Activated naive CD8-positive, alpha-beta T cell treated with anti-CD3 and anti-CD28 coated beads, Interleukin-2, amount 10 ng/mL, durations not matched to agents 7 days and 5 days (primary cell): ENCODE results near the gene PSIP1. TPM values are rescaled to one million over a fixed set of nuclear protein-coding genes. Genes with fewer than 3 reads are reported as not detected.
"Not testable (repeated sequence)": the region's sequence is repeated elsewhere in the genome, so short reads cannot be mapped to it uniquely, and the experiment has no call there.

Source experiments
- ATAC-seq: fragments of 150-1000 bp; cut with Tn5 transposase; one replicate; pipeline ENCODE4 v1.10.0; 2021; ENCODE audit warnings: low read depth, moderate library complexity
- POLR2A ChIA-PET: fragments of 350-600 bp; sonication (Branson Sonifier 250); formaldehyde crosslinking; loops from one replicate; lab custom pipeline; 2021; ENCODE audit warnings: antibody characterized with exemption; lab: Charles Lee
- DNase-seq: peaks from one replicate; pipeline ENCODE4 v3.0.0; 2021
- H3K27ac Mint-ChIP-seq: one replicate; pipeline ENCODE4 v1.8.0; 2022; ENCODE audit warnings: mild to moderate bottlenecking, mixed read lengths
- H3K27me3 Mint-ChIP-seq: one replicate; pipeline ENCODE4 v1.8.0; 2022; ENCODE audit warnings: mild to moderate bottlenecking, moderate library complexity, mixed read lengths
- H3K36me3 Mint-ChIP-seq: one replicate; pipeline ENCODE4 v1.8.0; 2021; ENCODE audit warnings: mild to moderate bottlenecking, mixed read lengths
- H3K4me1 Mint-ChIP-seq: one replicate; pipeline ENCODE4 v1.8.0; 2021; ENCODE audit warnings: mixed read lengths
- H3K4me3 Mint-ChIP-seq: one replicate; pipeline ENCODE4 v1.8.0; 2022; ENCODE audit warnings: mild to moderate bottlenecking, moderate library complexity, mixed read lengths
- H3K9me3 Mint-ChIP-seq: one replicate; pipeline ENCODE4 v1.8.0; 2021; ENCODE audit warnings: mixed read lengths
- total RNA-seq, 2 experiments: library from RNA; stranded (reverse); gene quantifications; one replicate each; pipeline ENCODE4 v1.2.3, GENCODE V29; 2021

PSIP1 gene
- total RNA-seq, 2 experiments from 2014 or later = 159 to 160 TPM

- DNase-seq = no peak
- H3K4me1 Mint-ChIP-seq = peaks cover 3% of the 10 kb centered on the region
- H3K27ac Mint-ChIP-seq = no peak overlapping the region
- H3K4me3 Mint-ChIP-seq = no peak overlapping the region
- H3K9me3 Mint-ChIP-seq = peaks cover 3% of the 10 kb centered on the region
- ATAC-seq = no peak
- peaks cover 61% of the 10 kb centered on the region for H3K36me3 Mint-ChIP-seq
- POLR2A ChIA-PET = no interaction called here
- no peaks in the 10 kb centered on the region for H3K27me3 Mint-ChIP-seq
Measured at GRCh38 chr9:15444141-15444540, 66.6 kb downstream of the PSIP1 start.

GRCh38 chr9:15442264-15442663 lies 68.5 kb downstream of the PSIP1 start:
- ATAC-seq, DNase-seq, H3K27me3 Mint-ChIP-seq, POLR2A ChIA-PET, H3K9me3 Mint-ChIP-seq, H3K27ac Mint-ChIP-seq, H3K4me3 Mint-ChIP-seq, H3K4me1 Mint-ChIP-seq: not testable (repeated sequence)
- peaks cover 59% of the 10 kb centered on the region for H3K36me3 Mint-ChIP-seq

DNA sequence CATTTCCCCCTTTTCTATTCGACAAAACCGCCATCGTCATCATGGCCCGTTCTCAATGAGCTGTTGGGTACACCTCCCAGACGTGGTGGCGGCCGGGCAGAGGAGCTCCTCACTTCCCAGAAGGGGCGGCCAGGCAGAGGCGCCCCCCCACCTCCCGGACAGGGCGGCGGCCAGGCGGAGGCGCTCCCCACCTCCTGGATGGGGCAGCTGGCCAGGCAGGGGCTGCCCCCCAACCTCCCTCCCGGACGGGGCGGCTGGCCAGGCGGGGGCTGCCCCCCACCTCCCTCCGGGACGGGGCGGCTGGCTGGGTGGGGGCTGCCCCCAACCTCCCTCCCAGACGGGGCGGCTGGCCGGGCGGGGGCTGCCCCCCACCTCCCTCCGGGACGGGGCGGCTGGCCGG lies 68.9 kb downstream of the PSIP1 start:
- H3K4me1 Mint-ChIP-seq, H3K27ac Mint-ChIP-seq, H3K27me3 Mint-ChIP-seq, H3K9me3 Mint-ChIP-seq, DNase-seq, POLR2A ChIA-PET, ATAC-seq, H3K4me3 Mint-ChIP-seq: not testable (repeated sequence)
- peaks cover 60% of the 10 kb centered on the region for H3K36me3 Mint-ChIP-seq

- Mint-ChIP-seq H3K27me3 (no peaks in the 10 kb centered on the region), H3K27ac (no peak overlapping the region), H3K4me3 (no peak overlapping the region), H3K4me1 (peaks cover 4% of the 10 kb centered on the region), H3K9me3 (peaks cover 3% of the 10 kb centered on the region), H3K36me3 (peaks cover 66% of the 10 kb centered on the region)
- DNase-seq (no peak), ATAC-seq (no peak)
- POLR2A ChIA-PET = no interaction called here
Measured at GRCh38 chr9:15438891-15439290, 71.9 kb downstream of the PSIP1 start.

- DNase-seq (no peak), ATAC-seq (no peak)
- Mint-ChIP-seq H3K27ac (no peak overlapping the region), H3K27me3 (no peaks in the 10 kb centered on the region), H3K4me3 (no peak overlapping the region), H3K4me1 (peaks cover 11% of the 10 kb centered on the region), H3K9me3 (no peaks in the 10 kb centered on the region), H3K36me3 (peaks cover 34% of the 10 kb centered on the region)
- POLR2A ChIA-PET = no interaction called here
Measured at GRCh38 chr9:15433661-15434060, 77.1 kb downstream of the PSIP1 start.

DNA sequence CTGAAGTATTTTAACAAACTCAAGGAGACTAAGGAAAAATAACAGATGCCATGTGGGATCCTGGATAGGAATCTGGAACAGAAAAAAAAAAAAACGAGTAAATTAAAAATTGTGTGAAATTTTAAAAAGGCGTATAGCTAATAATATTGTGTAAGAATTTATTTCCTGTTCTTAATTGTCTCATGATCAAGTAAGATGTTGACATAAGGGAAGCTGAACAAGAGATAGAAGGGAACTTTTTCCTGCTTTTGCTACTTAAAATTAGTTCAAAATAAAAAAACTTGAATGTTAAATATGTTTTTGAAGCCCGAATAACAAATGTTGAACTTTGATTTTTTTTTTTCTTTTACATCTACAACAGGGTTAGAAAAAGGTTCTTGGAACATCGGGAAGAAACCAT lies 77.6 kb downstream of the PSIP1 start:
- Mint-ChIP-seq H3K4me3 (no peak overlapping the region), H3K9me3 (no peaks in the 10 kb centered on the region), H3K4me1 (peaks cover 12% of the 10 kb centered on the region), H3K27ac (no peak overlapping the region), H3K27me3 (no peaks in the 10 kb centered on the region), H3K36me3 (peaks cover 36% of the 10 kb centered on the region)
- ATAC-seq (no peak), DNase-seq (no peak)
- POLR2A ChIA-PET = no interaction called here

DNA sequence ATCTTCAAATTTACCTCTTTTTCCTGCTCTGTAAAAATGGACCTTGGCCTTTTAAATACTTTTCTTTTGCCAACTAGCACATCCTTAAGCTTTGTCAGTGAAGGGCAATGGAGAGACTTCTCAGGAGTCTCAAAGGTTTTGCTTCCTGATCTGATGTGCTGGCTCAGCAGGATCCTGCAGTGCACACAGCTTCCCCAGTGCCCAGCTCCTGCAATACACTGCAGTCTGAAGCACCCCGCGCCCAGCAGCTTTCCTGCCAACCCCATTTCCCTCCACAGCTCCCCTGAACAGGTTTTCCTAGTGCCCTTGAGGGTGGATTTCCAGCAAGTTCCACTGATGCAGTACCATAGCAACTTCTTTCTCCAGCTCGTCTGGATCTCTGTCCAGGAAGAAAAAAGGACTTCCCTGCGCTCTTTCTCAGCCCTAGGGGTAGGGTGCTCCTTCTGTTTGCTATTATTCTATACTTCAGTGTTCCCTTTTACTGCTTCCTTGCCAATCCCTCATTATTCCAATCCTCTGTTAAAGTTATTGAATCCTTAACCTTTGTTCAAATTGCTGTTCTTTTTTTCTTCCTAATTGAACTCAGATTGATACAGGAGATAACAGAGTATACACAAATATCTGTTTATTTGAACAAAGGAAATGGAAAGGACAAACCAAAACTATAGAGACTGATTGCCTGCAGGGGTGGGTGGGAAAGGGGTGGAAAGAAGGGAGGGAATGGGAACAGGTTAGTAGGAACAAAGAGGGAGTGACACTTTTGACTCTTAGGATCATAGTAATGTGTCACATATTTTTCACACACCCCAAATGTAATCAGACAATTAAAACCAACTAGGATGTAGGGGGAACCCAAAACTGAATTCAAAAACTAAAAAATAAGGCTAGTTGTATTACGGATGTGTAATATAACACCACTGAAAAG lies 79.6 kb downstream of the PSIP1 start:
- ATAC-seq = no peak
- no peaks in the 10 kb centered on the region for H3K9me3 Mint-ChIP-seq
- POLR2A ChIA-PET = no interaction called here

DNA sequence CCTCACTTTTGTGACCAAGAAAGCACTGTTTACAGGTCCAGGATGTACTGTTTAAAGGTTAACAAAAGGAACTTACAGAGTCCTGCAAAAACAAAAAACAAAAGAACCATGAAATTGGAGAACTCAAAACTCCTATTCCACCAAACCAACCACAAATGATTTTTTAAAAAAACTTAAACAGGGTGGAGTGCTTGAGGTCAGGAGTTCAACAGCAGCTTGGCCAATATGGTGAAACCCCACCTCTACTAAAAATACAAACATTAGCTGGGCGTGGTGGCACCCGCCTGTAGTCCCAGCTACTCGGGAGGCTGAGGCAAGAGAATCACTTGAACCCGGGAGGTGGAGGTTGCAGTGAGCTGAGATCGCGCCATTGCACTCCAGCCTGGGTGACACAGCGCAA lies 83.1 kb downstream of the PSIP1 start:
- peaks cover 29% of the 10 kb centered on the region for H3K36me3 Mint-ChIP-seq
- ATAC-seq, DNase-seq, H3K27ac Mint-ChIP-seq, H3K4me3 Mint-ChIP-seq, H3K9me3 Mint-ChIP-seq, H3K27me3 Mint-ChIP-seq: not testable (repeated sequence)
- POLR2A ChIA-PET = interaction anchor here (0.7 kb wide), 1 partner anchor 244 kb away, joined by 4 read pairs; no protein-coding TSS in a partner anchor
- peaks cover 29% of the 10 kb centered on the region for H3K4me1 Mint-ChIP-seq

More for the DNA sequence above, 79.6 kb downstream of the PSIP1 start:
- DNase-seq = no peak
- Mint-ChIP-seq H3K36me3 (peaks cover 32% of the 10 kb centered on the region), H3K4me1 (peaks cover 14% of the 10 kb centered on the region), H3K4me3 (no peak overlapping the region), H3K27ac (no peak overlapping the region), H3K27me3 (no peaks in the 10 kb centered on the region)

DNA sequence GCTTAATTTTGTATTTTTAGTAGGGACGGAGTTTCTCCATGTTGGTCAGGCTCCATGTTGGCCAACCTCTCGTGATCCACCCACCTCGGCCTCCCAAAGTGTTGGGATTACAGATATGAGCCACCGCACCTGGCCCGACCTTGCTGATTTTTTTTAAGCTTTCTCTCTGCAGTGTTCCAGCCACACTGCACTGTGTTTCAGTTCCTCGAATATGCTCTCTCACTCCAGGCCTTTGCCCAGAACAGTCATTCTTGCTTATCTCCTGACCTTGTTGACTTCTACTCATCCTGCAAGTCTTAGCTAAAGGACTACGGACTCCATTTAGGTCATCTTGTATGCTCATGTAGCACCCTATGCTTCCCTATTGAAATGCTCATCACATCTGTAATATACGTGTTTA lies 84.8 kb downstream of the PSIP1 start:
- no peak overlapping the region for H3K4me3 Mint-ChIP-seq
- no peak for ATAC-seq
- peaks cover 34% of the 10 kb centered on the region for H3K4me1 Mint-ChIP-seq
- POLR2A ChIA-PET = interaction anchor here (1.4 kb wide), 1 partner anchor 84 kb away, joined by 3 read pairs; the partner anchor contains the start of gene PSIP1
- H3K27ac Mint-ChIP-seq = no peak overlapping the region
- DNase-seq = no peak
- no peaks in the 10 kb centered on the region for H3K9me3 Mint-ChIP-seq
- H3K27me3 Mint-ChIP-seq = peaks cover 7% of the 10 kb centered on the region
- H3K36me3 Mint-ChIP-seq = peaks cover 29% of the 10 kb centered on the region

DNA sequence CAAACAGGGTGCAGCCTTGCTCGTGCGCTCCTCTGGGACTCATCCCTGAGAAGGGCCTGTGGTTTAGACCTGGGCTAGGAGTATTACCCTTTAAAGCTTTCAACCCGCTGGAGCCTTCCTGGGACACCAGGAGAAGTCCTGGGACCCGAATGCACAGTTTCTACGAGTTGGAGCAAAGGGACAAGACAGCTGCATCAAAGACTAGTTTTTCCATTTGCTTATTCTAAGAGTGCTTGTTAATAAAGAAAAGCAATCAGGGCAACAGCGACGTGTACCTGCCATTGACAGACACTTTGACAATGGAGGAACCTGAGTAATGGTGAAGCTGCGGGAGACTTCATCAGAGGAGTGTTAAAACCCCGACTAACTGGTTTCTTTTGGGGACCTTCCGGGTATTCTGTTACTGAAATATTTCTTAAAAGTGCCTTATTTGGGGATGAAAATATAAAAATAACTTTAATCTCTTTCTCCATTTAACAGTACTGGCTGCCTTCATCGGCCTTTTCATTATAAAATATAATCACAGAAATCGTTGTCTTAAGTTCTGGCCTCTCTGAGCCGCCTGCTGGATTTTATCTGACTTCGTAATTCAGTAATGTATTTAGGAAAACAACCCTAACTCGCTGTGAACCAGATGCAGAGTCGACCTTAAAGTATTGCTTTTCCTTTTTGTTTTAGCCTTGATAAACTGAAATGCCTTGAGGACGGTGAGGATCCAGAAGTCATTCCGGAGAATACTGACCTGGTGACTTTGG lies 87.4 kb downstream of the PSIP1 start:
- peak overlapping the region; percentile 85 for H3K27ac Mint-ChIP-seq

GRCh38 chr9:15422372-15423230 lies 88.2 kb downstream of the PSIP1 start, which contains the start of gene SNAPC3:
Gene SNAPC3 (plus strand): TSS chr9:15422876. CDS start chr9:15422880, 4 bp downstream.
- DNase-seq (peak; percentile 96), ATAC-seq (peak; percentile 96)
- peaks cover 20% of the 10 kb centered on the region for H3K36me3 Mint-ChIP-seq
- POLR2A ChIA-PET = interaction anchor here (0.8 to 2.1 kb wide), 6 partner anchors 68 to 130 kb away, joined by 3 to 16 read pairs (median 4); partner anchors contain the start of genes CCDC171, PSIP1 and TTC39B
- H3K4me3 Mint-ChIP-seq = peak within 1 kb of the TSS; percentile 95
- H3K4me1 Mint-ChIP-seq = peaks cover 27% of the 10 kb centered on the region
- H3K9me3 Mint-ChIP-seq = no peaks in the 10 kb centered on the region
- H3K27ac Mint-ChIP-seq = peak within 1 kb of the TSS; percentile 85
- H3K27me3 Mint-ChIP-seq = peaks cover 14% of the 10 kb centered on the region

More for the DNA sequence above, 87.4 kb downstream of the PSIP1 start:
- H3K36me3 Mint-ChIP-seq = peaks cover 23% of the 10 kb centered on the region
- ATAC-seq (no peak), DNase-seq (no peak)
- H3K4me3 Mint-ChIP-seq = peak overlapping the region; percentile 95
- peaks cover 14% of the 10 kb centered on the region for H3K27me3 Mint-ChIP-seq
- H3K4me1 Mint-ChIP-seq = peaks cover 29% of the 10 kb centered on the region
- H3K9me3 Mint-ChIP-seq = no peaks in the 10 kb centered on the region
- POLR2A ChIA-PET = interaction anchor here (0.8 to 2.1 kb wide), 6 partner anchors 68 to 129 kb away, joined by 3 to 16 read pairs (median 4); partner anchors contain the start of genes CCDC171, PSIP1 and TTC39B

DNA sequence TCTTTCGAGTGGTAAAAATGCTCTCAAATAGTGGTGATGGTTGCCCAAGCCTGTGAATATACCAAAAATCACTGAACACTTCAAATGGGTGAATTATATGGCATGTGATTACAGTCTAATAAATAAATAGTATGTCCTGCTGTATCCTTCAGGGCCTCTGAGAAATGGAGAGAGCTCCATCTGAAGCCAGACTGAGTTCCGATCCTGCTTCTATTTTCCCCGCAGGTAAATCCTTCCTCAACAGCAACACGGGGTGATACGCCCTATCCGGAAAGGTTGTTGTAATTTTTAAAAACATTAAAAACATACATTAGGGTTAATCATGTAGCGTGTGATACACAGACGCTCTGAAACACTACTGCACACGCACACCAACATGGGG lies 88.8 kb downstream of the PSIP1 start:
- POLR2A ChIA-PET = interaction anchor here (2.1 kb wide), 1 partner anchor 115 kb away, joined by 5 read pairs; the partner anchor contains the start of gene TTC39B
- ATAC-seq (no peak), DNase-seq (no peak)
- H3K4me3 Mint-ChIP-seq = peak overlapping the region; percentile 95
- H3K9me3 Mint-ChIP-seq = no peaks in the 10 kb centered on the region
- peaks cover 18% of the 10 kb centered on the region for H3K36me3 Mint-ChIP-seq
- H3K27ac Mint-ChIP-seq = peak overlapping the region; percentile 85
- peaks cover 14% of the 10 kb centered on the region for H3K27me3 Mint-ChIP-seq
- peaks cover 25% of the 10 kb centered on the region for H3K4me1 Mint-ChIP-seq
